ENCODE results near the gene GRIN1. TPM values are rescaled to one million over a fixed set of nuclear protein-coding genes. Genes with fewer than 3 reads are reported as not detected.

The GRIN1 gene
- total and polyA plus RNA-seq, 4 donors, result 0.06 to 0.51 (median 0.34) TPM

DNA sequence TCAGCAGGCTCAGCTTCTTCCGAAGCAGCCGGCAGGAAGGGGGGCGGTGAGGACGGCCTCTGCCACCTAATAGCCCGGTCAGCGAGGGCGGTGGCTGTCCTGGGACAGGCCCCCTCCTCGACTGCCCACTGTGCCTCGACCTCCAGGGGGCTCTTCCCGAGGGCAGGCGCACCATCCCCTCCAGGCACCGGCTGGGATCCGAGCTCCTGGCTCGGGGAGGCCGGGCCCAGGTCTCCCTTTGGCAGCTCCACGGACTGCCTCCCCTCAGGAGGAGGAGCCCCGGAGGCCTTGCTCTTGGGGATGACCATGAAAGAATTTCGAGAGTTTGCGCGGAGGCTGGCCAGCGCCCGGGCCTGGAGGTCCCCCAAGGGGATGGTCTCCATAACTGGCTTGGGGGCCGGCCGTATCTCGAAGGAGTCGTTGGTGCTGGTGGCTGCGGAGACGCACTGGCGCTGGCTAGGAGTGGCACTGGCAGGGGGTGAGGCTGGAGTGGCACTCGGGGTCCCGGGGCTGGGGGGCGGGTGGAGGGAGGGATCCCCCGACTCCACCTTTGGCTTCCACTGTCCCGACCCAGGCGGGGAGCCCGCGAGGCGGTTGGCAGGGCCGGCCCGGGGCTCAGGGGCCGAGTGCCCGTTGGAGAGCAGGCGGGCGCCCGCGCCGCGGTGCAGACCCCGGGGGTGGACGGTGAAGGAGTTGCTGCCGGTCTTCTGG lies 60.6 kb downstream of the GRIN1 start:
- Histone ChIP-seq H3K9me3 (ENCODE audit: control insufficient read depth in 4 of 4, insufficient read depth in 3 of 4, low read length in 3 of 4) (no peaks in the 10 kb centered on the region), H3K27me3 (ENCODE audit: control insufficient read depth in 3 of 3, insufficient read depth in 3 of 3, low read length in 2 of 3) (no peaks in the 10 kb centered on the region), H3K27ac (ENCODE audit: low read depth in 1 of 2, low read length in 1 of 2) (peak overlapping the region; percentile 21 to 89), H3K4me3 (peak overlapping the region; percentile 25), H3K4me1 (ENCODE audit: control insufficient read depth in 5 of 5, insufficient read depth in 5 of 5, low read length in 5 of 5) (peaks cover 6 to 30% (median 19%) of the 10 kb centered on the region in 5 donors), H3K9ac (ENCODE audit: insufficient read depth in 1 of 2, low read length in 2 of 2) (no peak overlapping the region), H3K36me3 (ENCODE audit: control insufficient read depth in 4 of 4, insufficient read depth in 4 of 4, low read length in 4 of 4) (peaks cover 0 to 8% (median 2%) of the 10 kb centered on the region in 4 donors)
- DNase-seq (peak in 1 of 3 donors; percentile 18), ATAC-seq (ENCODE audit: insufficient read depth, low FRiP score) (no peak)
- TF ChIP-seq, protein P1, sequence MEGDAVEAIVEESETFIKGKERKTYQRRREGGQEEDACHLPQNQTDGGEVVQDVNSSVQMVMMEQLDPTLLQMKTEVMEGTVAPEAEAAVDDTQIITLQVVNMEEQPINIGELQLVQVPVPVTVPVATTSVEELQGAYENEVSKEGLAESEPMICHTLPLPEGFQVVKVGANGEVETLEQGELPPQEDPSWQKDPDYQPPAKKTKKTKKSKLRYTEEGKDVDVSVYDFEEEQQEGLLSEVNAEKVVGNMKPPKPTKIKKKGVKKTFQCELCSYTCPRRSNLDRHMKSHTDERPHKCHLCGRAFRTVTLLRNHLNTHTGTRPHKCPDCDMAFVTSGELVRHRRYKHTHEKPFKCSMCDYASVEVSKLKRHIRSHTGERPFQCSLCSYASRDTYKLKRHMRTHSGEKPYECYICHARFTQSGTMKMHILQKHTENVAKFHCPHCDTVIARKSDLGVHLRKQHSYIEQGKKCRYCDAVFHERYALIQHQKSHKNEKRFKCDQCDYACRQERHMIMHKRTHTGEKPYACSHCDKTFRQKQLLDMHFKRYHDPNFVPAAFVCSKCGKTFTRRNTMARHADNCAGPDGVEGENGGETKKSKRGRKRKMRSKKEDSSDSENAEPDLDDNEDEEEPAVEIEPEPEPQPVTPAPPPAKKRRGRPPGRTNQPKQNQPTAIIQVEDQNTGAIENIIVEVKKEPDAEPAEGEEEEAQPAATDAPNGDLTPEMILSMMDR (IDR thresholded peaks at IDR 0.05; ENCODE audit: control extremely low read depth, extremely low read depth), result no peak
- WGBS, 2 donors, result 16 to 30% methylated on average over 44 to 51 of the region's 51 CpGs

DNA sequence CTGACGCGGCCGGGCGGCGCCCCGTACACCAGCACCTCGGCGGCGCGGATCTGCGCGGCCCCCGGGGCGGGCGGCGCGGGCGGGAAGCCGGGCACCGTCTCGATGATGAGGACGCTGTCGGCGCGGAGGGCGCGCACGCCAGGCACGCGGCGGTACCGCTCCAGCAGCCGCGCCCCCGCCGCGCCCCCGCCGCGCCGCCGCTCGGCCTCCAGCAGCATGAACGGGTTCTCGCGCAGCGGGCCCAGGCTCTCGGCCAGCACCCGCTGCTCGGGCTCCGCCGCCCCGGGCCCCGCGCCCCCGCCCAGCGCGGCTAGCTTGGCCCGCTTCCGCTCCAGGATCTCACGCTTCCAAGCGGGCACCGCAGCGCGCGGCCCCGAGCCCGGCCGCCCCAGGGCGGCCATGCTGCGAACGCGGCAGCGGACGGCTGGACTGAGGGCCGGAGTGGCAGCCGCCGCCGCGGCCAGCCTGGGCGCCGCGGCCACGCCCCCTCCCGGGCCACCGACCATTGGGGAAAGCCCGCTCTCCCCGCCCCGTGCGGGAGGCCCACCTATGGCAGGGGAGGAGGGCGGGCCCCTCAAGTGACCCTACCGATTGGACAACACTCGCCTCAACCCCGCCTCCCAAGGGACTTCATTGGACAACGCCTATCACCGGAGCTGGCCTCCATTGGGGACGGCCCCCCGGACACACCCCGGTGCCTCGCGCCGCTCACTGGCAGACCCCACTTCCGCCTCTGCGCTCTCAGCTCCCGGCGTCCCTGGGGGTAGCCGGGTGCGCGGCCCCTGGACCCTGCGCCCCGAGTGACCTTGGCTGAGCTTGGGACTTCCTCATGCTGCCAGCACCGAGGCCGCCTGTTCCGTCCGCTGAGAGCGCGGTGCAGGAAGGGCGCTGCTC lies 61.6 kb downstream of the GRIN1 start, which contains the start of gene TPRN:
Gene TPRN, minus strand, starts transcription at position 431 of the 894 bp plus-strand sequence. Its CDS starts 30 bp downstream, at position 401.
- DNase-seq, result peak; percentile 99 to 100 (median 99)
- no peak within 1 kb of the TSS for H3K9ac ChIP-seq (ENCODE audit: insufficient read depth in 1 of 2, low read length in 2 of 2)
- peaks cover 7 to 33% (median 21%) of the 10 kb centered on the region in 5 donors for H3K4me1 ChIP-seq (ENCODE audit: control insufficient read depth in 5 of 5, insufficient read depth in 5 of 5, low read length in 5 of 5)
- ATAC-seq (ENCODE audit: insufficient read depth, low FRiP score), result peak; percentile 96
- H3K9me3 ChIP-seq (ENCODE audit: control insufficient read depth in 4 of 4, insufficient read depth in 3 of 4, low read length in 3 of 4), result peaks cover 0 to 2% (median 0%) of the 10 kb centered on the region in 4 donors
- no peaks in the 10 kb centered on the region for H3K27me3 ChIP-seq (ENCODE audit: control insufficient read depth in 3 of 3, insufficient read depth in 3 of 3, low read length in 2 of 3)
- peaks cover 0 to 8% (median 4%) of the 10 kb centered on the region in 4 donors for H3K36me3 ChIP-seq (ENCODE audit: control insufficient read depth in 4 of 4, insufficient read depth in 4 of 4, low read length in 4 of 4)
- H3K27ac ChIP-seq (ENCODE audit: low read depth in 1 of 2, low read length in 1 of 2), result peak within 1 kb of the TSS; percentile 81 to 97
- TF ChIP-seq, protein P1 (IDR thresholded peaks at IDR 0.05; ENCODE audit: control extremely low read depth, extremely low read depth), result no peak
- H3K4me3 ChIP-seq, result peak within 1 kb of the TSS; percentile 78
- WGBS, 2 donors, result 1% methylated on average over 66 to 118 of the region's 118 CpGs

DNA sequence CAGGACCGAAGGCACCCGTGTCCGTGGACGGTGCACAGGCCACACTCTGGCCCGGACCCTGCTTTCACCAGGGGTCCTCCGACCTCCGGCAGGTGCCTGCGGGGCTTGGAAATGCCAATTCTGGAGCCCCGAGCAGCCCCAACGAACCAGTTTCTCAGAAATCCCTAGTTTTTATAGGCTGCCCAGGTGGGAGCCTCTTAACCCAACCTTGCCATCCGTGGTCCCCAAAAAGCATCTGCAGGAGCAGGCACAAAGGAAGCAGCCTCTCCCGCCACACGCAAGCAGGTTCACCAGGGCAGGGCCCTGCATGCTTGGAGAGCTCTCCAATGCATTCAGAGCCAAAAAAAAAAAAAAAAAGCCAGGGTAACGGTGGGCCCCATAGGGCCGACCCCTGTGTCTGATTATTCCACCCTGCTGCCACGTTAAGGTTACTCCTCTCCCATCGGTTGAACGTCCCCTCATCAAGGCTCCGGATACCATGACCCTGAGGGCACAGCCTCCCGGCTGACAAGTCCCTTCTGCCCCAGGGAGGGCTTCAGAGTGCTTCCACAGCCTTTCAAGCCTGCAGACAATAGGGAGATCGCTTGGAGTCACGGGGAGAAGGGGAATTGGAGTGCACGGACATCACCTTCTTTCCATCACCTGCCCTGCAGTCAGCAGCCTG lies 62.4 kb downstream of the GRIN1 start:
- 21 to 22% methylated on average over 23 of the region's 23 CpGs for WGBS, 2 donors
- H3K4me1 ChIP-seq (ENCODE audit: control insufficient read depth in 5 of 5, insufficient read depth in 5 of 5, low read length in 5 of 5), result peaks cover 10 to 39% (median 23%) of the 10 kb centered on the region in 5 donors
- no peak overlapping the region for H3K9ac ChIP-seq (ENCODE audit: insufficient read depth in 1 of 2, low read length in 2 of 2)
- TF ChIP-seq, protein P1 (IDR thresholded peaks at IDR 0.05; ENCODE audit: control extremely low read depth, extremely low read depth), result no peak
- peaks cover 0 to 2% (median 0%) of the 10 kb centered on the region in 4 donors for H3K9me3 ChIP-seq (ENCODE audit: control insufficient read depth in 4 of 4, insufficient read depth in 3 of 4, low read length in 3 of 4)
- DNase-seq (no peak), ATAC-seq (ENCODE audit: insufficient read depth, low FRiP score) (no peak)
- H3K27ac ChIP-seq (ENCODE audit: low read depth in 1 of 2, low read length in 1 of 2), result peak overlapping the region; percentile 77 to 97
- H3K36me3 ChIP-seq (ENCODE audit: control insufficient read depth in 4 of 4, insufficient read depth in 4 of 4, low read length in 4 of 4), result peaks cover 0 to 8% (median 4%) of the 10 kb centered on the region in 4 donors
- peak overlapping the region; percentile 78 for H3K4me3 ChIP-seq
- no peaks in the 10 kb centered on the region for H3K27me3 ChIP-seq (ENCODE audit: control insufficient read depth in 3 of 3, insufficient read depth in 3 of 3, low read length in 2 of 3)
